ENCODE measurements around the gene CACNG3. TPM values are rescaled to one million over a fixed set of nuclear protein-coding genes. Genes with fewer than 3 reads are reported as not detected.

The CACNG3 gene
- polyA plus RNA-seq, 1 donor from 2014 or later: not detected

DNA sequence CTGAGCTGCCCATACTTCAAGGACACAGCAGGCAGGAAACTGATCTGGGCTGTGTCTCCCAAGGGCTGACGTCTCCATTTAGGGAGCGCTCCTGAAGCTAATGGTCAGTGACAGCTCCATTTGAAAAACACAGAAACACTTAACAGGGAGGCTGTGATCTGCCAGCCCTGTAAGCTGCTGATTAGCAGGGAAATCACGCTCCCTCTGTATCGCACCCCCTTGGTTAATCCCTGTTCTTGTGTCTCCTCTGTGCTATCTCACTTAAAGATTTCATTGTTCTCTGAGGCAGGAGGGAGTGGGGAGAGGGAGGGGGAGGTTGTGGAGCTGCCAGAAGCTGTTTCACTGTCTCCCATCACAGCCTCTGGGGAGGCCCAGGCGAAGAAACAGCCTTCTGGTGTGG, 47.4 kb upstream of the CACNG3 start:
- H3K27ac ChIP-seq (ENCODE audit: low read length): peak overlapping the region; percentile 45
- no peaks in the 10 kb centered on the region for H3K9me3 ChIP-seq (ENCODE audit: low read length)
- no peak overlapping the region for H2AFZ ChIP-seq (ENCODE audit: low read depth, low read length)
- H3K4me3 ChIP-seq (ENCODE audit: low read length): no peak overlapping the region
- H3K27me3 ChIP-seq (ENCODE audit: insufficient read depth, low read depth, low read length): no peaks in the 10 kb centered on the region
- no peaks in the 10 kb centered on the region for H3F3A ChIP-seq (ENCODE audit: insufficient read depth, low read length, poor library complexity, severe bottlenecking)
- H3K36me3 ChIP-seq (ENCODE audit: insufficient read depth, low read length): no peaks in the 10 kb centered on the region
- H3K4me2 ChIP-seq (ENCODE audit: low read length): no peak overlapping the region
- TF ChIP-seq RAD21 (conservative IDR thresholded peaks at IDR 0.05) (no peak), EZH2 (IDR thresholded peaks at IDR 0.05; ENCODE audit: borderline replicate concordance, insufficient read depth, low read length, poor library complexity, severe bottlenecking) (no peak), CTCF (IDR thresholded peaks at IDR 0.05; ENCODE audit: poor library complexity, severe bottlenecking) (no peak), MXI1 (conservative IDR thresholded peaks at IDR 0.05; ENCODE audit: poor library complexity, severe bottlenecking) (no peak), EP300 (conservative IDR thresholded peaks at IDR 0.05; ENCODE audit: poor library complexity, severe bottlenecking) (no peak), TAF1 (IDR thresholded peaks at IDR 0.05; ENCODE audit: low read depth) (no peak), POLR2AphosphoS5 (IDR thresholded peaks at IDR 0.05) (no peak), SMC3 (conservative IDR thresholded peaks at IDR 0.05; ENCODE audit: poor library complexity) (no peak)
- TF ChIP-seq, protein P1, sequence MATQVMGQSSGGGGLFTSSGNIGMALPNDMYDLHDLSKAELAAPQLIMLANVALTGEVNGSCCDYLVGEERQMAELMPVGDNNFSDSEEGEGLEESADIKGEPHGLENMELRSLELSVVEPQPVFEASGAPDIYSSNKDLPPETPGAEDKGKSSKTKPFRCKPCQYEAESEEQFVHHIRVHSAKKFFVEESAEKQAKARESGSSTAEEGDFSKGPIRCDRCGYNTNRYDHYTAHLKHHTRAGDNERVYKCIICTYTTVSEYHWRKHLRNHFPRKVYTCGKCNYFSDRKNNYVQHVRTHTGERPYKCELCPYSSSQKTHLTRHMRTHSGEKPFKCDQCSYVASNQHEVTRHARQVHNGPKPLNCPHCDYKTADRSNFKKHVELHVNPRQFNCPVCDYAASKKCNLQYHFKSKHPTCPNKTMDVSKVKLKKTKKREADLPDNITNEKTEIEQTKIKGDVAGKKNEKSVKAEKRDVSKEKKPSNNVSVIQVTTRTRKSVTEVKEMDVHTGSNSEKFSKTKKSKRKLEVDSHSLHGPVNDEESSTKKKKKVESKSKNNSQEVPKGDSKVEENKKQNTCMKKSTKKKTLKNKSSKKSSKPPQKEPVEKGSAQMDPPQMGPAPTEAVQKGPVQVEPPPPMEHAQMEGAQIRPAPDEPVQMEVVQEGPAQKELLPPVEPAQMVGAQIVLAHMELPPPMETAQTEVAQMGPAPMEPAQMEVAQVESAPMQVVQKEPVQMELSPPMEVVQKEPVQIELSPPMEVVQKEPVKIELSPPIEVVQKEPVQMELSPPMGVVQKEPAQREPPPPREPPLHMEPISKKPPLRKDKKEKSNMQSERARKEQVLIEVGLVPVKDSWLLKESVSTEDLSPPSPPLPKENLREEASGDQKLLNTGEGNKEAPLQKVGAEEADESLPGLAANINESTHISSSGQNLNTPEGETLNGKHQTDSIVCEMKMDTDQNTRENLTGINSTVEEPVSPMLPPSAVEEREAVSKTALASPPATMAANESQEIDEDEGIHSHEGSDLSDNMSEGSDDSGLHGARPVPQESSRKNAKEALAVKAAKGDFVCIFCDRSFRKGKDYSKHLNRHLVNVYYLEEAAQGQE (IDR thresholded peaks at IDR 0.05; ENCODE audit: borderline replicate concordance): no peak
- H3K9me2 ChIP-seq (ENCODE audit: insufficient read depth, low read length): no peaks in the 10 kb centered on the region
- no peaks in the 10 kb centered on the region for H3K79me2 ChIP-seq (replicated peaks; ENCODE audit: insufficient read depth, low read length)
- peak overlapping the region; percentile 22 for H3K9ac ChIP-seq (ENCODE audit: low read length)
- H4K20me1 ChIP-seq (ENCODE audit: insufficient read depth): no peaks in the 10 kb centered on the region

DNA sequence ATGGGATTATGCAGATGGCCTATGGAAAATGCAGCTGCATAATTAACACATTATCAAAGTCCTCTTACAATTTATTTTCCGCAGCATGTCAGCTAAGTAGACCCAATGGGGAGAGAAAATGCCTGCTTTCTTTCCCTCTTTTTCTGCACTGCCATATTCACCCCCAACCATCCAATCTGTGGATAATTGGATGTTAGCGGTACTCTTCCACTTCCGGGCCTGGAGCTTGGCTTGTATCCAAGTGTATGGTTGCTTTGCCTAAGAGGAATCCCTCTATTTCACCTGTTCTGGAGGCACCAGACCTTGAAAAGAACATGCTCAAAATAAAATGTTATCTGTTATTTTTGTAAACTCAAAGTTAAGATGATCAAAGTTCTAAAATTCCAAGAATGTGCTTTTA, 41.1 kb upstream of the CACNG3 start:
- H3K27me3 ChIP-seq (ENCODE audit: insufficient read depth, low read depth, low read length): no peaks in the 10 kb centered on the region
- H3K4me3 ChIP-seq (ENCODE audit: low read length): no peak overlapping the region
- H3K4me2 ChIP-seq (ENCODE audit: low read length): no peak overlapping the region
- H3K9ac ChIP-seq (ENCODE audit: low read length): no peak overlapping the region
- no peaks in the 10 kb centered on the region for H3F3A ChIP-seq (ENCODE audit: insufficient read depth, low read length, poor library complexity, severe bottlenecking)
- H3K9me3 ChIP-seq (ENCODE audit: low read length): no peaks in the 10 kb centered on the region
- no peak overlapping the region for H3K27ac ChIP-seq (ENCODE audit: low read length)
- H3K9me2 ChIP-seq (ENCODE audit: insufficient read depth, low read length): no peaks in the 10 kb centered on the region
- no peaks in the 10 kb centered on the region for H4K20me1 ChIP-seq (ENCODE audit: insufficient read depth)
- H3K79me2 ChIP-seq (replicated peaks; ENCODE audit: insufficient read depth, low read length): no peaks in the 10 kb centered on the region
- TF ChIP-seq SMC3 (conservative IDR thresholded peaks at IDR 0.05; ENCODE audit: poor library complexity): no peak
- no peak for TF ChIP-seq EZH2 (IDR thresholded peaks at IDR 0.05; ENCODE audit: borderline replicate concordance, insufficient read depth, low read length, poor library complexity, severe bottlenecking)
- no peak for TF ChIP-seq MXI1 (conservative IDR thresholded peaks at IDR 0.05; ENCODE audit: poor library complexity, severe bottlenecking)
- TF ChIP-seq POLR2AphosphoS5 (IDR thresholded peaks at IDR 0.05): no peak
- TF ChIP-seq EP300 (conservative IDR thresholded peaks at IDR 0.05; ENCODE audit: poor library complexity, severe bottlenecking): no peak
- TF ChIP-seq CTCF (IDR thresholded peaks at IDR 0.05; ENCODE audit: poor library complexity, severe bottlenecking): no peak
- no peak for TF ChIP-seq TAF1 (IDR thresholded peaks at IDR 0.05; ENCODE audit: low read depth)
- TF ChIP-seq, protein P1 (IDR thresholded peaks at IDR 0.05; ENCODE audit: borderline replicate concordance): no peak
- no peak for TF ChIP-seq RAD21 (conservative IDR thresholded peaks at IDR 0.05)
- H2AFZ ChIP-seq (ENCODE audit: low read depth, low read length): no peak overlapping the region
- H3K36me3 ChIP-seq (ENCODE audit: insufficient read depth, low read length): no peaks in the 10 kb centered on the region

Measured in neural cell (in vitro differentiated cells).